22Rv1 (cell line): ENCODE measurements around the gene CTDSPL.

Experiments used
- H3K27ac ChIP-seq: fragments of 450-650 bp; 2 replicates; pipeline ENCODE4 v1.5.1; 2017
- ZFX ChIP-seq: fragments of 450-650 bp; IDR thresholded peaks from 2 replicates; pipeline ENCODE4 v1.6.1; 2017; ENCODE audit warnings: antibody characterized with exemption, borderline replicate concordance
- TF ChIP-seq, protein P1 (sequence below): fragments of 450-650 bp; IDR thresholded peaks from 2 replicates; pipeline ENCODE4 v1.5.1; 2017; ENCODE audit warnings: mild to moderate bottlenecking

Gene CTDSPL

DNA sequence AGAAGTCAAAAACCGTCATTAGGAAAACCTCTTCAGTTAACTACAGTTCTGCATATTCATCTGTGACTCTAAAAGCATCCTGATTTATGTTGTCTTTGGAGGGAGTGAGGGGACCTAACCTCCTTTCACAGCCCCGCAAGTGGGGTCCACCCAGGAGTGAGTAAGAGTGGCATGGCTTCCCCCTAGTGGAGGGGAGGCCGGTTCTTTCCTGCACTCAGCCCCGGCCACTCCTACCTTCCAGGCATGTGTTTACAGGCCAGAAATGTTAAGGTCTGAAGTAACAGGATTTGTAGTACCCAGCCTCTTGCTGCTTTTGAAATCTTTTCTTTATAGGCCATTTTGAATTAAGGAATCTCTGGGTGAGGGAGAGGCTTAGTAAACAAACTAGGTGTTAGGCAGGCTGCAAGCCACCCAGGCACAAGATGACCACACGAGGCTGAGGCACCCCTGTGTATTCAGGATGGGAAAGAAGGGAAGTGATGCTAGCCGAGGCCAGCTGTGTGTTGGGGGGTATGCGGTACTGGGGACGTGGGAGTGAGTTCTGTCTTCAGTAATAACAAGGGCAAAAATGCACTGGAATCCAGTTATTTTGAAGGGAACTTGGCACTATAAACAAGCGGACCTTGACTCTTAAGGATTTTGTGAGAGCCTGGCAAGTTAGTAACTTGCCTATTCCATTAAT is 50.5 kb downstream of the CTDSPL start:
- no peak overlapping the region for H3K27ac ChIP-seq

DNA sequence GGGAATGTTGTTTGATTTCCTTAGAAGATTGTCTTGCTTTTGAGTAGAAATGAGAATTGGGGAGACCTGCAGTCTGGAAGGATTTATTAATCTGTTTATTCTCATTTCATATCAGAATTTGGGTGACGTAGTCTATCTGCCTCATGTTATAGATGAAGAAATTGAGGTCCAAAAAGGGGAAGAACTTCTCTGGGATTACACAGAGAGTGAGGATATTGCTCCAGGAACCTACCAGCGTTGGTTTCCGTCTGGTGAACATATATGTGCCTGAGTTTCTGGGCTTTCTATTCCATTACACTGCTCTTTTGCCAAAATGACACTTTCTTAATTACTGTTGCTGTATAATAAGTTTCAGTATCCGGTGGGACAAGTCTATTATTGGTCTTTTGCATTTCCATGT is 51.8 kb downstream of the CTDSPL start:
- no peak for TF ChIP-seq ZFX
- TF ChIP-seq, protein P1, sequence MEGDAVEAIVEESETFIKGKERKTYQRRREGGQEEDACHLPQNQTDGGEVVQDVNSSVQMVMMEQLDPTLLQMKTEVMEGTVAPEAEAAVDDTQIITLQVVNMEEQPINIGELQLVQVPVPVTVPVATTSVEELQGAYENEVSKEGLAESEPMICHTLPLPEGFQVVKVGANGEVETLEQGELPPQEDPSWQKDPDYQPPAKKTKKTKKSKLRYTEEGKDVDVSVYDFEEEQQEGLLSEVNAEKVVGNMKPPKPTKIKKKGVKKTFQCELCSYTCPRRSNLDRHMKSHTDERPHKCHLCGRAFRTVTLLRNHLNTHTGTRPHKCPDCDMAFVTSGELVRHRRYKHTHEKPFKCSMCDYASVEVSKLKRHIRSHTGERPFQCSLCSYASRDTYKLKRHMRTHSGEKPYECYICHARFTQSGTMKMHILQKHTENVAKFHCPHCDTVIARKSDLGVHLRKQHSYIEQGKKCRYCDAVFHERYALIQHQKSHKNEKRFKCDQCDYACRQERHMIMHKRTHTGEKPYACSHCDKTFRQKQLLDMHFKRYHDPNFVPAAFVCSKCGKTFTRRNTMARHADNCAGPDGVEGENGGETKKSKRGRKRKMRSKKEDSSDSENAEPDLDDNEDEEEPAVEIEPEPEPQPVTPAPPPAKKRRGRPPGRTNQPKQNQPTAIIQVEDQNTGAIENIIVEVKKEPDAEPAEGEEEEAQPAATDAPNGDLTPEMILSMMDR: no peak
- H3K27ac ChIP-seq: no peak overlapping the region

More for the DNA sequence above, 50.5 kb downstream of the CTDSPL start:
- no peak for TF ChIP-seq ZFX
- TF ChIP-seq, protein P1: no peak

DNA sequence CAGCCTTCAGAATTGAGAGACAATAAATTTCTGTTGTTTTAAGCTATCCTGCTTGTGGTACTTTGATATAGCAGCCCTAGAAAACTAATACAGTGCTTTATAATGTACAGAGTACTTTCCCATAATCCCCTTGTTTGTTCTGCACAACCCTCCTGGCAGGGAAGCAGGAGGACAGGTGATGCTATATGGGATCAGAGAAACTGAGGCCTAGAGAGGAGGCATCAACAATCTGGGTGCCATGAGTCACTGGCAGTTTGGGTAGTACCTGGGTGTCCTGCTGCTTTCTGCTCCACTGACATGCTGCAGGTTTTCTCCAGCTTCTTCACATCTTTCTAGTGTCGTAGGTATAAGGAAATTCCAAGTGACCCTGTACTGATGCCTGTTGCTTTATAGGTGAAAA is 55.0 kb downstream of the CTDSPL start:
- TF ChIP-seq, protein P1: no peak
- TF ChIP-seq ZFX: no peak
- H3K27ac ChIP-seq: no peak overlapping the region

DNA sequence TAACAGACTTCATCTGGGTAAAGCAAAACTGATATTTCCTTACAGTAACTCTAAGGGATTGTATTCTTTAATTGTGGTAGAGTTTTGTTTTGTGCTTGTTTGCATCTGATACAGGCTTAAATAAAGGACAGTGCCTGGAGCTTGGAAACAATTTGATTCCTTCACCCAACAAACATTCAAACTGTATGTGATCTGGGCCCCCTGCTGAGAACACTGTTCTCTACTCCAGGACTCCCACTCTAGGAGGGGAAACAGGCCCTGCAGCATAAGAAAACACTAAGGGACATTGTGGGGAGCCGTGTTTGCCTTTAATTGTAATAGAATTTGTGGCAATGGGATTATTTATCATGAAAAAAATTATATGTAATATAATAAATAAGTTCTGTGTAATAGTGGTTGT is 56.9 kb downstream of the CTDSPL start:
- H3K27ac ChIP-seq: no peak overlapping the region
- TF ChIP-seq ZFX: no peak
- TF ChIP-seq, protein P1: no peak

DNA sequence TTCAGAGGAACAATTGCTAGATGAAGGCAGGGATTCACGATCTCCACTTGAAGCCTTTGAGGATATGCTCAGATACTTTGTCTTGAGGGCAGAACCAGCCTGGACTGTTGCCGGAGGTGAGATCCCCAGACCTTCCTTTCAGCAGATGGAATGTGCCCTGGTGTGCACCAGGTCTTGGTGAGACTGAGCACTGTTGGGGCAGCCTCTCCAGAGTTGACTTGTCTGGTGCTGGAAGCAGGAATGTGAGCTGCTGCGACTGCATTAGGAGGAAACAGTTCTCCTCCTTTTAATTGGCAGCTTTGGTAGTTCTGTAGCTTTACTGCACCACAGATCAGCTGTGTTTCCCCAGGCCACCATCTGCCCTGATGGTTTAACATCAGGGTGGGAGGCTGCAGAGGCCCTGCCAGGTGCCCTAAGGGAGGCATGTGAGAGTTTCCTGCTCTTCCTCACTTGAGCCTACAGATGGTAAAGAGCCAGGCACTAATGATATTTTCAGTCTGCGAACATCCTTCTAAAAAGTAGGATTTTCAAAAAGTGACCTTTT is 58.5 kb downstream of the CTDSPL start:
- no peak overlapping the region for H3K27ac ChIP-seq
- TF ChIP-seq, protein P1: no peak
- no peak for TF ChIP-seq ZFX

DNA sequence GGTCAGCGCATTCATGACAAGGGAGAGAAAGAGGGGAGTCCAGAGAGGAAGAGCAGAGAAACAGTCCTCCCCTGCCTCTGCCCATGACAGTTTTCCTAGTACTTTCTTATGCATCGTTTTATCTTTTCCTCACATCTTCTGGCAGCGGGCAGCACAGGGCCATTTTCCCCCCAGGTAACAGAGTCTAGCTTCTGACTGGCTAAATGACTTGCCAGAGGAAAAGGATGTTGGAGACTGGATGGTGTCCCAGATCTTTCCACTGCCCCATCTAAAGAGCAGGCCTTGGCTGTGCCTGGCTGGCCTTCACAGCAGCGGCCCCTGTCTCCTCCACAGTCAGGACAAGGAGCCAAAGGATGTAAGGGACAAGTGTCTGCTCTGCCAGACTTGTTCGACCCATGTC is 59.3 kb downstream of the CTDSPL start:
- no peak overlapping the region for H3K27ac ChIP-seq
- TF ChIP-seq, protein P1: no peak
- no peak for TF ChIP-seq ZFX

DNA sequence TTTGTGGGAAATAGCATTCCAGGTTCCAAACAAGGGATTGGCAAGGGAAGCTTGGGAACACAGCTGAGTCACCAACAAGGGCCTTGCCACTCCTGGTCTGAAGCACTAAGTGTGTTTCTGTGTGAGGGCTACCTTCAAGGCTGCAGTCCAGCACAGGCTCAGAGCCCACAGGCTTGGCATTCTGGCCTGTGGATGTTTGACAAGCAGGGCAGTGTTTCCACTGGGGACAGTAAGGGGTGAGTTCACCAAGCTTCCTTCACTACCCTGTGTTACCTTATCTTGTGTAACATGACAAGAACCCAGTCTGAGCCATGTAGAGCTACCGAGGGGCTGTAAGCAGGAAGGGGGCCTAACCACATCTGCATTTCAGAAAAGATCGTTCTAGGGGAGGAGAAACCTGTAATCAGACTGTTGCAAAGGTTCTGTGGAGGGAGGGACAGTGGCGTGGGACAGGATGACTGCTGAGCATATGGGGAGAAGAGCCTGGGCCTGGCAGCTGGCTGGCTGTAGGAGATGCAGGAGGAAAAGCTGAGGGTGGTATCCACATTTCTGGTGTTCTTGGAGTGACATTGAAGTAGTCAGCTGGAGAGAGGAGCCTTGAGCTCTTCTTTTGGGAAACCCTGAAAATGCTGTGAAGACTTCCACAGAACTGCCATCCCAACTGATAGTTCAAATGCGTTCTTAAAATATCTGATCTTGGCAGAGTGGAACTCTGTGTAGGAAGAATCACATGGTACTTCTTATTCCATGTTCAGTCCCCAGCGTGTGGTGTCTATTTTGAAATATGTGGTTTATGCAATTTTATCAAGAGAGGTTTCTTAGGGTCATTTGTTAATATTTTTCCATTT is 61.3 kb downstream of the CTDSPL start:
- no peak overlapping the region for H3K27ac ChIP-seq
- TF ChIP-seq, protein P1: no peak
- TF ChIP-seq ZFX: no peak
